GM21390 (cell line): Measurements from ENCODE around the gene TUBA3E.
"Not testable (repeated sequence)": the region's sequence is repeated elsewhere in the genome, so short reads cannot be mapped to it uniquely, and the experiment has no call there.

ENCODE experiments used
- ATAC-seq: cut with Tn5 transposase; IDR thresholded peaks from one replicate; pipeline ENCODE4 v1.9.1; 2021; ENCODE audit not compliant: unreplicated experiment

Gene TUBA3E

GRCh38 chr2:130192451-130192850 lies 5.8 kb downstream of the TUBA3E start:
- ATAC-seq, result not testable (repeated sequence)

DNA sequence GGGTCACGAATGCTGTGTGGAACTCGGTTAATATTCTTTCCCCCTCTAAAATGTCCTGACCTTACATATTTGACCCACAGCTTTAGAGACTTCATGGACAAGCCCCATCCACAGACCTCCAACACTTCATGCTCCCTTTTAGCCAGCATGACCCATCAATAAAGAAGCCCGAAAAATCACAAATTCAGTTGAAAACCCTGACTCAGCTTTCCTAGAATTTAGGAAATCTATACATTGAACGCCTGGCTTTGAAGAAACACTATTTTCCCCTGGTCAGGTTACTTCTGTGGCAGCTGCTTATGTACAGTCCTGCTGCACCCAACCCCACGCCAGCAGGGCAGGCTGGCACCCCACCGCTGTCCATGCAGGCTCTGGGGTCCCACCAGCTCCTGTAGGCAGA lies 6.9 kb downstream of the TUBA3E start:
- ATAC-seq, result not testable (repeated sequence)

DNA sequence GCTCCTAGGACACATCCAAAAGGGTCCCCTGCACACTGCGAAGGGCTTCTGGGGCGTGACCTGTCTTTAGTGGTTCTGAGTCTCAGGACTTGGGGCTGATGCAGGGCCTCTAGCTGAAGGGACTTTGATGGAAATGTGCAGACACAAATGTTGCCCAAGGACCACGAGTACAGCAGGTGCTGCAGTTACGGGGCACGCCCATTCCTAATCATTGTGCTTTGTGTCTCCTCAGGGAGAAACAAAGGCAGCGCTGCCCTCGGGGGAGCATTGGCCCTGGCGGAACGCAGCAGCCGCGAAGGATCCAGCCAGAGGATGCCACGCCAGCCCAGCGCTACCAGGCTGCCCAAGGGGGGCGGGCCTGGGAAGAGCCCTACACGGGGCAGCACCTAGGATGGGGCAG lies 8.0 kb downstream of the TUBA3E start:
- no peak for ATAC-seq

- not testable (repeated sequence) for ATAC-seq
These were observed 9.3 kb downstream of the TUBA3E start for GRCh38 chr2:130188958-130189357.

DNA sequence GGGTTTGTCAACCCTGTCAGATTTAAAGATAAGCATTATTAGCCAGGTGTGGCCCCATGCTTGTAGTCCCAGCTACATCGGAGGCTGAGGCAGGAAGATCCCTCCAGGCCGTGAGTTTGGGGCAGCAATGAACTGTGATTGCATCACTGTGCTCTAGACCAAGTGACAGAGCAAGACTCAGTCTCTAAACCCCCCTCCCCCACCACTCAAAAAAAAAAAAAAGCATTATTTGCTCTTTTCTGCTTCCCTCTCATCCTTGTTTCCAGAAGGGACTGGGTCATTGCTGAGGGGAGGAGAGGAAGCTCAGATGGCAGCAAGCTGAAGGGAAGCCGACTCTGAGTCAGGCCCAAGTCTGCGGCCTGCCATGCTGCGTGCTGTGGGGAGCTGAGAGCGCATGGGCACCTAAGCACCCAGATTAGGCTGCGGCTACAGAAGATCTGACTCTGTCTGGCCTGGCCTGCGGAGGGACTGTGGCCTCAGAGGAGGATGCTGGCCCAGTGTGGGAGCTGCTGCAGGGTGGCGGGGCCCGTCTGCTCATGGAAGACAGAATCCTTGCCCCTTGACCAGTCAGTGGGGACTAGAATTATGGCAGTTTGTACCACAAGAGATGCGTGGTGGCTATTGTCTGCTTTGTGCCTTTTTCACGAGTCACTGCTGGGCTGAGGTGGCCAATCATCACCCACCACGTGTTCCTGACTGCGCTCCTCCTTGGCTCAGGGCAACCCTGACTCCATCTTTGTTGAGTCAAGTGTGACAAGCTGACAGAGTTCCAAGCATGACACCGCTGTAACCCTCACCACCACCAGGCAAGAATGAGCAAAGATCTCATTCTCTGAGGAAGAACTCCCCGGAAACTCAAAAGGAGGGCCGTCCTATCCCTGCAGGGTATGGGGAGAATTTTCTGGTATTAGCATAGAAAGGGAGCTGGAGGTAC lies 10.1 kb downstream of the TUBA3E start:
- ATAC-seq, result not testable (repeated sequence)

DNA sequence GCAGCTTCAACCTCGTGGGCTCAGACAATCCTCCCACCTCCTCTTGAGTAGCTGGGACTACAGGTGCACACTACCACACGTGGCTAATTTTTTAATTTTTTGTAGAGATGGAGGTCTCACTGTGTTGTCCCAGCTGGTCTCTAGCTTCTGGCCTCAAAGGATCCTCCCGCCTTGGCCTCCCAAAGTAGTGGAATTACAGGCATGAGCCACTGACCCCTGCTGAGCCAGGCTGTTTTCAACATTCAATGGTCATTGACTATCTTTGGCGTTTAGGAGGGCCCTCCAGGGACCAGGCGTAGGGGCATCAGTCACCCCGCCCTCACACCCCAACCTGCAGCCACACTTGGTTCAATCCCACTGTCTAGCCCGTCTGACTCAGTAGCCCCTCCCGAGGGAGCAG lies 11.0 kb downstream of the TUBA3E start:
- no peak for ATAC-seq

- ATAC-seq, result no peak
These were observed 11.8 kb downstream of the TUBA3E start for GRCh38 chr2:130186391-130186790.

DNA sequence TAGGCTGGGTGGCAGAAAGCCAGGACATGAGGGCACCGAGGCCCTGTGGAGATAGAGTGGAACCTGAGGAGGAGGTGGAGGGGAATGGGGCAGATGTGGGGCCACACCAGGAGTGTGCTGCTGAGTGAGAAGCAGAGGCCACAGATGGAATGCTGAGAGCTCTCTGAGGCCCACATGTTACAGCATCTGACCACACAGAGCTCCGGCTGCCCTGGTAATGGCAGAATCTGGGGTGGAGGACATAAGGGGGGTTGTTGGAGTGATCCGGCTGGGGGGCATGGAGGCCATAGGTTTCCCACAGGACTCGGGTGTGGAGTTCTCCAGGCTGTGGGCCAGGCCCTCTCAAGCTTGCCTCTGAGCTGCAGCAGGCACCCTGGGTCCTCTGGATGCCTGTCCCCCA lies 12.3 kb downstream of the TUBA3E start:
- ATAC-seq, result no peak

DNA sequence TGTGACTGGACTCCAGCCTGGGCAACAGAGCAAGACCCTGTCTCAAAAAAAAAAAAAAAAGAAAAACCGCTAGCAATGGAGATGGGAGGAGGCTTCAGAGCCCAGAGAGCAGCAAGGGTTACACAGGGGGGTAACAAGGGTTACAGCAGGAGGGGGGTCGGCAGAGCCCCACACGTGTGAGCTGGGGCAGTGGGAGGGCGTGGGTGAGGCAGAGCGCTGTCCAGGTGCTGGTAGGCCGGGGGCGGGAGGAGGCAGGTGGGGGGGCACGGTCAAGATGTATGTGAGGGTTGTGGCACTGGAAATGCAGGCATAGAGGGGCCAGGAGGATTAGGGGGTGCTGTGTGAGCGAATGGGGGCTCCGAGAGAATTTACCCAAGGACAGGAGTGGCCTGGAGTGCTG lies 12.8 kb downstream of the TUBA3E start:
- ATAC-seq, result no peak

- no peak for ATAC-seq
These were observed 14.5 kb downstream of the TUBA3E start for GRCh38 chr2:130183512-130184373.

DNA sequence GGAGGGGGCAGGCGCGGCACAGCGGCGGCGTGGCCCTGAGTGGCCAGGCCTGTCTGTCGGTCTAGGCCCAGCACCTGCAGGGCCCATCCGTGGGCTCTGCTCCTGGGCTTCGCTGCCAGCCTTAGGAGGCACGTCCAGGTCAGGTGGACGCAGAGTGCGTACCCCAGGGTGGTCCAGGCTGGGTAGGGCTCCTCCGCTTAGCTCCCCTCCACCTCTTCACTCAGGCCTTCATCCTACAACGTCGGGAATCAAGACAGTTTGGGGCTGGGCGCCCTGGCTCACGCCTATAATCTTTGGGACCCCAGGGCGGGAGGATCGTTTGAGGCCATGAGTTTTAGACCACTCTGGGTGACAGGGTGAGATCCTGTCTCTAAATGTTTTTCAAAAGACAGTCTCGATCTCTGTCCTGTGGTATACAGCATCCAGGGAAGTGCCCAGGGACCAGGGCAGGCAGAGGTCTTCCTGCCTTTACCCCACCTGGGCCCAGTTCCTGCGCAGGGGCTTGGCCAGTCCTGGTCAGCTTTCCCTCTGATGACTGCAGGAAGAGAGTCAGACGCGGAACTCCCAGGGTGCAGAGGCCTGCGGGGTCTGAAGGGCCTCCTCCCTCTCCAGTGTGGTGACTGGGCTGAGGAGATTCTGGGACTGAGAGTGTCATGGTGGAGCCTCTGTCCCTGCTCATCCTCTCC lies 15.3 kb downstream of the TUBA3E start:
- not testable (repeated sequence) for ATAC-seq

DNA sequence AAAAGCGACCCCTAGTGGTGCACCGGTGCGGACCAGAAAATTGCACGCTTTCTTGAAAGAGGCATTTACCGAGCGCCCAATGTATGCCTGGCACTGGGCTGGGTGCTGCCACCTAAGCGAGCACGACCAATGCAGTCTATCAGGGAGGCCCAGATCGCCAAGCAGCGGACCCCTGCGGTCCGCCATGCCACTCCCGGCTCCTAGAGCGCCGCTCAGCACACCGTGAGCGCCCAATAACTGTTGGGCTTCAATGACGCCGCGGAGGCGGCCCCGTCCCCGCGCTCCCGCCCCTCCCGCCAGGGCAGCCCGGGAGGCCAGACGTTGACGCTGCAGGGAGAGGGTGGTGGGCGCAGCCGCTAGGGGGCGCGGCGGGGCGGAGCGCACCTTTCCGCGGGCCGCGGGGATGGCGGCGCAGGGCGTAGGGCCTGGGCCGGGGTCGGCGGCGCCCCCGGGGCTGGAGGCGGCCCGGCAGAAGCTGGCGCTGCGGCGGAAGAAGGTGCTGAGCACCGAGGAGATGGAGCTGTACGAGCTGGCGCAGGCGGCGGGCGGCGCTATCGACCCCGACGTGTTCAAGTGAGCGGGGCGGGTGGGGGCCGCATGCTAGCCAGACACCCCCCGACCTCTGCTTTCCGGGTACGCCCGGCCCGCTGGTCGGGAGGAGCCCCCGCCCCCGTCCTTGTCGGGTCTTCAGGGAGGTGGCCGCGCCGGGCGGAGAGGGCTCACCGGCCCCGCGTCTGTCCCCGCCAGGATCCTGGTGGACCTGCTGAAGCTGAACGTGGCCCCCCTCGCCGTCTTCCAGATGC lies 16.2 kb downstream of the TUBA3E start, which contains the start of gene MZT2B:
Gene MZT2B, plus strand, starts transcription at position 383 of the 803 bp plus-strand sequence. Its CDS starts 21 bp downstream, at position 404.
- peak; percentile 82 for ATAC-seq

GRCh38 chr2:130181325-130181879 lies 16.8 kb downstream of the TUBA3E start, which contains the start of gene SMPD4:
Gene SMPD4 (minus strand): TSS chr2:130181602. CDS start chr2:130176592, 5,010 bp downstream.
- ATAC-seq, result peak; percentile 58

DNA sequence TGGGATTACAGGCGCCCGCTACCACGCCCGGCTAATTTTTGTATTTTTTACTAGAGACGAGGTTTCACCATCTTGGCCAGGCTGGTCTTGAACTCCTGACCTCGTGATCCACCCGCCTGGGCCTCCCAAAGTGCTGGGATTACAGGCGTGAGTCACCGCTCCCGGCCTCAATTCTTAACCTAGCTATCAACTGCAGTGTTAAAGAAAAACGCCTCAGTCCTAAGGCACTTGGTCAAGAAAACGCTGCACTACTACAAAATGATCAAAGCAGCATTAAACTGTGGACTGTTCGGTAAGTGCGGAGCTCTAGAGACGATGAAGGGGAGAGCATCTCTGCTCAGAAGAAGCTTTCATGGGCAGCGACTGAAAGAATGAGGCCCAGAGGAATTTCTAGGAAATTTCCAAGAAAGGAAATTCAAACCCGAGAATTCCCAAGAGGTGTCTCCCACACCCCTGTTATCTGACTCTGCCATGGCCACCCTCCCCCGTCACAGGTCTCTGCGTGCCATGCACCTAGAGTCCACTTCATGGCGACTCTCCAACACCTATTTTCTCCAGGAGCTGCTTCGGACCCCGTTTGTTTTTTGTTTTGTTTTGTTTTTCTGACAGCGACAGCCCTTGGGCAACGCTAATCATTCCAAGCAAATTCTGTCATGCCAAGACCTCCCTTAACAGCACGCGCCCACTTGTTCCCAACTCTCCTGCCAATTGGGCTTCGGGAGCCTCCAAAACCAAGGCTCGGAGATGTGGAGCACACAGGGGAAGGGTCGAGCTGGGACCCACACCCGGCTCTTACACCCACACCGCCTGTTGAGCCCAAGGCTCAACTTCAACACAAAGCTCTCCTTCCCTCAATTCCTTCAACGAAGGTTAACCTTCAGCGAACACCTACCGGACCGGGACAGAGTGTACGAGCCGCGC lies 17.6 kb downstream of the TUBA3E start:
- not testable (repeated sequence) for ATAC-seq

- peak; percentile 61 for ATAC-seq
These were observed 23.4 kb downstream of the TUBA3E start for GRCh38 chr2:130174866-130175265.

DNA sequence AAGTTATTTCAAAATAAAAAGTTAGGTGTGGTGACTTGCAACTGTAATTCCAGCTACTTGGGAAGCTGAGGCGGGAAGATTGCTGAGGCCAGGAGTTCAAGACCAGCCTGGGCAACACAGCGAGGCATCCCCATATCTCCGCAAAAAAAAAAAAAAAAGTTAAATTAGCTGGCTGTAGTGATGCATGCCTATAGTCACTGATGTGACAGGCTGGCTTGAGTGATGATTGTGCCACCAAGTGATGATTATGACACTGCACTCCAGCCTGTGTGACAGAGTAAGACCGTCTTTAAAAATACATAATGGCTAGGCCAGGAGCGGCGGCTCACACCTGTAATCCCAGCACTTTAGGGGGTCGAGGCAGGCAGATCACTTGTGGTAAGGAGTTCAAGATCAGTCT lies 28.3 kb downstream of the TUBA3E start:
- ATAC-seq, result no peak

GRCh38 chr2:130169163-130169562 lies 29.1 kb downstream of the TUBA3E start:
- ATAC-seq, result not testable (repeated sequence)

DNA sequence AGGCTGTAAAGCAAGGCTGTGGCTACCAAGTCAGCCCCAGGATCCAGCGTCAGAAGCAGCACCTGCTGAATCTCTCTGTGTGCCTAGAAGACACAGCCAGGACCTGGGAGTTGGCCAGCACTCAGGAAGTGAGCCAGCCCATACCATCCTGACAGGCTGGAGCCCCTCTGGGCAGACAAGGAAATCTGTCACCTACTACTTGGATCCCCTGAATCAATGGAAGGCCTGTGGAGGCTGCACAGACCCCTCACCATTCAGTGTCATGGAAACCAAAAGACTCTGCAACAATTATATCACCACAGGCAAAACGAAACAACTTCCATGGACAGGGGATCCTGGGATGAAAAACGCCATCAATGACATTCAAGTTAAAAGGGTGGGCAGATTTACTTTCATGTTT lies 31.6 kb downstream of the TUBA3E start:
- not testable (repeated sequence) for ATAC-seq
